Fibroblast of mammary gland (primary cell): ENCODE measurements around the gene KRT7.

Source experiments
- DNase-seq: peaks from one replicate; pipeline ENCODE4 v3.0.0-alpha.2; 2010; ENCODE audit warnings: low read depth
- H3K4me3 ChIP-seq: 2 replicates; pipeline ENCODE4 v1.5.1; 2011; ENCODE audit warnings: low read depth, mild to moderate bottlenecking, low read length, moderate library complexity; ENCODE audit not compliant: control insufficient read depth
- TF ChIP-seq, protein P1 (sequence below): conservative IDR thresholded peaks from 2 replicates; pipeline ENCODE4 v1.5.1; 2011; ENCODE audit warnings: low read depth, low read length, inconsistent platforms; ENCODE audit not compliant: control insufficient read depth, insufficient read depth

The KRT7 gene

GRCh38 chr12:52208424-52209165 is 24.4 kb upstream of the KRT7 start:
- peak; percentile 50 for DNase-seq
- TF ChIP-seq, protein P1, sequence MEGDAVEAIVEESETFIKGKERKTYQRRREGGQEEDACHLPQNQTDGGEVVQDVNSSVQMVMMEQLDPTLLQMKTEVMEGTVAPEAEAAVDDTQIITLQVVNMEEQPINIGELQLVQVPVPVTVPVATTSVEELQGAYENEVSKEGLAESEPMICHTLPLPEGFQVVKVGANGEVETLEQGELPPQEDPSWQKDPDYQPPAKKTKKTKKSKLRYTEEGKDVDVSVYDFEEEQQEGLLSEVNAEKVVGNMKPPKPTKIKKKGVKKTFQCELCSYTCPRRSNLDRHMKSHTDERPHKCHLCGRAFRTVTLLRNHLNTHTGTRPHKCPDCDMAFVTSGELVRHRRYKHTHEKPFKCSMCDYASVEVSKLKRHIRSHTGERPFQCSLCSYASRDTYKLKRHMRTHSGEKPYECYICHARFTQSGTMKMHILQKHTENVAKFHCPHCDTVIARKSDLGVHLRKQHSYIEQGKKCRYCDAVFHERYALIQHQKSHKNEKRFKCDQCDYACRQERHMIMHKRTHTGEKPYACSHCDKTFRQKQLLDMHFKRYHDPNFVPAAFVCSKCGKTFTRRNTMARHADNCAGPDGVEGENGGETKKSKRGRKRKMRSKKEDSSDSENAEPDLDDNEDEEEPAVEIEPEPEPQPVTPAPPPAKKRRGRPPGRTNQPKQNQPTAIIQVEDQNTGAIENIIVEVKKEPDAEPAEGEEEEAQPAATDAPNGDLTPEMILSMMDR: no peak
- no peak overlapping the region for H3K4me3 ChIP-seq

DNA sequence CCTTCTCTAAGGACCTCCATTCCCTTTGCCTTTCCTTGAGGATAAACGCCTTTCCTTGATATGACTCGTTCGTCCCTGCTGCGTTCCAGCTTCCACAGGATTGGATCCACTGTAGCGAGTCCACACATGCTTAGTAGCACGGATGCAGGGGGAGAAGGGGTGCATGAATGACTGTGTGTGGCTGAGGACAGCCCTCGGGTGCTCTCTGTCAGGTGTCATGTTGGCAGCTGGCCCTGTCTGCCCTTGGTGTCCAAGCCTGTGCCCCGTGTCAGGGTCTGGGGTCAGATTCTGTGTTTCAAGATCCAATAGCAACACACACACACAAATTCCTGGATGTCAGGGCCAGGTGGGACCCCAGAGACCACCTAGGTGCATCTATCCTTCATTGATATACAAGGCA is 23.7 kb upstream of the KRT7 start:
- TF ChIP-seq, protein P1: no peak
- H3K4me3 ChIP-seq: no peak overlapping the region
- DNase-seq: no peak

- TF ChIP-seq, protein P1: no peak
- no peak overlapping the region for H3K4me3 ChIP-seq
- DNase-seq: peak; percentile 87
These were observed 22.7 kb upstream of the KRT7 start for GRCh38 chr12:52210186-52210924.

DNA sequence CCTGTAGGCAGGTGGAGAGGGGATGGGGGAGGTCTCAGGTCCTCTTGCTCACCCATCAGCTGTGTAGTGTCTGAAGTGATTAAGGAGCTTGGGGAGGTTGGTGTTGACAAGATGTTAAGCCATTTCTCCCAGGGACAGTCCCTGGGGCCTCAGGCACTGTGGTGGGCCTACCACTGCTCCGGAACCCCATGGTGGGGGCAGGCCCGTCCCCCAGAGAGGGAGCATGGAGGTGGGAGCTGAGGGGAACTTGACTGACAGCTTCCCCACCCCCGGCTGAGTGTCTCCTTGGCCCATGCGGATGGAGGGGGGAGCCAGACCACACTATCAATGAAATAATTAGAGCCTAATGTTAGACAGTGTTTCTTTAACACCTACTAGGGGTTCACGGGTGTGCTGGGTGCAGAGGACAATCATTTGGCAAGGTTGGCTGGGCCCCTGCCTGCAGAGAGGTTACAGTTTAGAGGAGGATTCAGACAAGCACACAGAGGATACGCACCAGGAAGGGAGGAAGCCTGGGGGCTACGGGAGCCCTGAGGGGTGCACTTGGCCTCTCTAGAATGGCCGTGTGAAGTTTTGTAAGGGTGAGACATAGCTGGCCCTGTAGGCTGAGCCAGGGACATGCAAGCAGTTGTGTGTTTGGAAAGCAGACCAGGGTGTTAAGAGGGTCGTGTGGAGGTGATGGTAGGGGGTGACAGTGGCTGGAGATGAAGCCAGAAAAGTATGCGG is 22.0 kb upstream of the KRT7 start:
- DNase-seq: no peak
- TF ChIP-seq, protein P1: no peak
- no peak overlapping the region for H3K4me3 ChIP-seq

GRCh38 chr12:52211716-52212585 is 21.1 kb upstream of the KRT7 start:
- DNase-seq: no peak
- TF ChIP-seq, protein P1: no peak
- H3K4me3 ChIP-seq: no peak overlapping the region
